ENCODE data around the gene RFX6.

RFX6 gene

DNA sequence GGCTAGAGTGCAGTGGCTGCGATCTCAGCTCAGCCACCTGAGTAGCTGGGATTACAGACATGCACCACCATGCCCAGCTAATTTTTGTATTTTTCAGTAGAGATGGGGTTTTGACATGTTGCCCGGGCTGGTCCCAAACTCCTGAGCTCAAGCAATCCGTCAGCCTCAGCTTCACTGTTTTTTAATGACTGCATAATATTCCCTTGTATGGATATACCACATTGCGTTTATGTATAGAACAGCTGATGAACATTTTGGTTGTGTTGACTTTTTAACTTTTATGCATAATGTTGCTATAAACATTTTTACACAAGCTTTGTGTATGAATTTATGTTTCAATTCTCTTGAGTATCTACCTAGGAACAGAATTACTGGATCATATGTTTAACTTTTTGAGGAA lies 4.3 kb upstream of the RFX6 start:
- TF ChIP-seq, protein P1, sequence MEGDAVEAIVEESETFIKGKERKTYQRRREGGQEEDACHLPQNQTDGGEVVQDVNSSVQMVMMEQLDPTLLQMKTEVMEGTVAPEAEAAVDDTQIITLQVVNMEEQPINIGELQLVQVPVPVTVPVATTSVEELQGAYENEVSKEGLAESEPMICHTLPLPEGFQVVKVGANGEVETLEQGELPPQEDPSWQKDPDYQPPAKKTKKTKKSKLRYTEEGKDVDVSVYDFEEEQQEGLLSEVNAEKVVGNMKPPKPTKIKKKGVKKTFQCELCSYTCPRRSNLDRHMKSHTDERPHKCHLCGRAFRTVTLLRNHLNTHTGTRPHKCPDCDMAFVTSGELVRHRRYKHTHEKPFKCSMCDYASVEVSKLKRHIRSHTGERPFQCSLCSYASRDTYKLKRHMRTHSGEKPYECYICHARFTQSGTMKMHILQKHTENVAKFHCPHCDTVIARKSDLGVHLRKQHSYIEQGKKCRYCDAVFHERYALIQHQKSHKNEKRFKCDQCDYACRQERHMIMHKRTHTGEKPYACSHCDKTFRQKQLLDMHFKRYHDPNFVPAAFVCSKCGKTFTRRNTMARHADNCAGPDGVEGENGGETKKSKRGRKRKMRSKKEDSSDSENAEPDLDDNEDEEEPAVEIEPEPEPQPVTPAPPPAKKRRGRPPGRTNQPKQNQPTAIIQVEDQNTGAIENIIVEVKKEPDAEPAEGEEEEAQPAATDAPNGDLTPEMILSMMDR (IDR thresholded peaks at IDR 0.05; ENCODE audit: low read depth, low read length, missing control alignments) = no peak
- Histone ChIP-seq H3K4me3 (ENCODE audit: low read depth, low read length) (no peak overlapping the region), H3K27ac (no peak overlapping the region), H3K36me3 (replicated peaks) (no peaks in the 10 kb centered on the region), H3K27me3 (replicated peaks) (peaks cover 29% of the 10 kb centered on the region)
- DNase-seq = no peak
- in situ Hi-C loops (cut with HindIII; ENCODE audit: low pct_ligation_motif_present, low sequenced_read_pairs) = no loop called here

DNA sequence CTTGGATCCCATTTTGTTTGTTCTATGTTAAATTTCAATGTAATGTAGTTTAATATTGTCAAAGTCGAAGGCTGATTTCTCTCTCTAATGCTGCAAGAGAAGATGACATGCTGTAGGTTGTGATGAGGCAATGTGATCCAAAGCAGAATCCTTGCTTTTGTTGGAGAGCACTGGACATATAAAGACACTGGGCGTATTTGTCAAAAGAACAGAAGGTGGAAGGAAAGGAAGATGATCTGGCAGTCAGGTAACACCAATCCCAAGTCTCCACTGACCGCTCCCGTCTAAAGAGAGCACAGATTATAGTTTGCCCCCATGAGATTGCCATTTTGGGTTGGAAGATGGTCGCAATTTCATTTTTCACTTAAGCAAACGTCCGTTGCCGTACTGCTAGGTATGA lies 935 bp upstream of the RFX6 start:
- in situ Hi-C loops (cut with HindIII; ENCODE audit: low pct_ligation_motif_present, low sequenced_read_pairs) = no loop called here
- Histone ChIP-seq H3K27me3 (replicated peaks) (peaks cover 35% of the 10 kb centered on the region), H3K4me3 (ENCODE audit: low read depth, low read length) (no peak overlapping the region), H3K36me3 (replicated peaks) (no peaks in the 10 kb centered on the region), H3K27ac (no peak overlapping the region)
- no peak for DNase-seq
- TF ChIP-seq, protein P1 (IDR thresholded peaks at IDR 0.05; ENCODE audit: low read depth, low read length, missing control alignments) = no peak

DNA sequence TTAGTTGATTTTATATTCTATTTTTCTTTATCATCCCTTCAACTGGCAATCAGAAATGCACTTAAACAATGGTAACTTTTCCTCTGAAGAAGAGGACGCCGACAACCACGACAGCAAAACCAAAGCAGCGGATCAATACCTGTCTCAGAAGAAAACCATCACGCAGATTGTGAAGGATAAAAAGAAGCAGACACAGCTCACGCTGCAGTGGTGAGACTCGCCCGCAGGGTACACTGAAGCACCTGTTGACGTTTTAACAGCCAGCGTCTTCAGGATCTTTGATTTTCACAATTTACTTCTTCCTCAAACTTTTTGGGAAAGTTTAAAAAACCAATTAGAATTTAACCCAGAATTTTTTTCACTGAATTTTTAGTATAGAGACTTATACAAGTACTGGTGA lies 701 bp downstream of the RFX6 start:
- Histone ChIP-seq H3K27ac (no peak overlapping the region), H3K27me3 (replicated peaks) (peaks cover 35% of the 10 kb centered on the region), H3K4me3 (ENCODE audit: low read depth, low read length) (no peak overlapping the region), H3K36me3 (replicated peaks) (no peaks in the 10 kb centered on the region)
- TF ChIP-seq, protein P1 (IDR thresholded peaks at IDR 0.05; ENCODE audit: low read depth, low read length, missing control alignments) = no peak
- DNase-seq = no peak
- in situ Hi-C loops (cut with HindIII; ENCODE audit: low pct_ligation_motif_present, low sequenced_read_pairs) = no loop called here

DNA sequence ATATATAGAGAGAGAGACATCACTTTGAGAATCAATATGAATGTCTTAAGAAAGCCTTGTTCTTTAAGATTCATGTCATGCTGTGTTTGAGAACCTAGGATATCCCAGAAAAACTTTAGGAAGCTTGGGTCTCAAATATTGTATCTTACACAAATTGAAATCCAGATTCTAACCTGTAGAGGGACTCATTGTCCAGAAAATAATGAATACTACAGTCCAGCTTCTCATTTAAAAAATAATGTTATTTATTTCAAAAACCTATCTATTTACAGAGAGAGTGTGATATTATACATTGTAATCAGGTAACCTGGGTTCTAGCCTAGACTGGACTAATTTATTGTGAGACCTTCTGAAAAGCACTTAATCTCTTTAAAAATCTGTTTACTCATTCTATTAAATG lies 4.2 kb downstream of the RFX6 start:
- in situ Hi-C loops (cut with HindIII; ENCODE audit: low pct_ligation_motif_present, low sequenced_read_pairs) = no loop called here
- Histone ChIP-seq H3K36me3 (replicated peaks) (no peaks in the 10 kb centered on the region), H3K27me3 (replicated peaks) (peaks cover 20% of the 10 kb centered on the region), H3K4me3 (ENCODE audit: low read depth, low read length) (no peak overlapping the region), H3K27ac (no peak overlapping the region)
- no peak for DNase-seq
- TF ChIP-seq, protein P1 (IDR thresholded peaks at IDR 0.05; ENCODE audit: low read depth, low read length, missing control alignments) = no peak

DNA sequence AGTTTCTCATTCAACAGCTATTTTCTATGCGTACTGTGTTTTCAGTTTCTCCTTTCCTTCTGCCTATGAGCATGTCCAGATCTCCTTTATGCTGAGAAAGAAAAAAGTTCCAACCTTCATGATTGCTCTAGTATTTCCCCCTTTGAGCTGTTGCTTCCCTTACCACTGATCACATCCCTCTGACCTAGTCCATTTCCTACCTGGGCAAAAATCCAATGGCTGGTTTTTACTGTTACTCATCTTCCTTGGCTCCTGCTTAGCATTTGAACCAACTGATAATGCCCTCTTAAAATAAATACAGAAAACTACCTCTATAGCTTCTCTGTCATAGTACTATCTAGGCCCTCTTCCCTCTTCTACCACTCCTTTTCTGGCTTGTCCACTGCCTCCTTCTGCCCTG lies 6.0 kb downstream of the RFX6 start:
- no peaks in the 10 kb centered on the region for H3K36me3 ChIP-seq (replicated peaks)
- H3K27ac ChIP-seq = no peak overlapping the region
- peaks cover 5% of the 10 kb centered on the region for H3K27me3 ChIP-seq (replicated peaks)
- DNase-seq = no peak
- in situ Hi-C loops (cut with HindIII; ENCODE audit: low pct_ligation_motif_present, low sequenced_read_pairs) = no loop called here
- TF ChIP-seq, protein P1 (IDR thresholded peaks at IDR 0.05; ENCODE audit: low read depth, low read length, missing control alignments) = no peak
- no peak overlapping the region for H3K4me3 ChIP-seq (ENCODE audit: low read depth, low read length)

DNA sequence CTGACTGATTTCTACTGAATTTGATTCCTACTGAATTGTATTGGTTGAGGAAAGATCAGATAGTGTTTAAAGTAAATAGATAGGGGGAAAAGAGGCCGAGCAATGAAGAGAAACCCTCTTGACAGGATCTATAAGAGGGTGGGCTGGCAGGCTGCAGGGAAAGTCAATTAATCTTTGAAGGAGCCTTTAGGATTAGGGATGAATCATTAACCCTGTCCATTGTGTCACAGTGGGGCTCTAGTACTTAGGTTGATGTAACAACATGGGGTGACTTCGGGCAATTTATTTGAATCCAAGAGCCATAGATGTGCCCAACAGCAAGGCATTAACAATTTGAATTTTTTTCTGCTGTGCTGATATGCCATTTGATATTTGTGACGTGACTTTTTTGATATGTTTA lies 7.5 kb downstream of the RFX6 start:
- H3K4me3 ChIP-seq (ENCODE audit: low read depth, low read length) = no peak overlapping the region
- no peaks in the 10 kb centered on the region for H3K36me3 ChIP-seq (replicated peaks)
- no peak overlapping the region for H3K27ac ChIP-seq
- in situ Hi-C loops (cut with HindIII; ENCODE audit: low pct_ligation_motif_present, low sequenced_read_pairs) = no loop called here
- TF ChIP-seq, protein P1 (IDR thresholded peaks at IDR 0.05; ENCODE audit: low read depth, low read length, missing control alignments) = no peak
- no peaks in the 10 kb centered on the region for H3K27me3 ChIP-seq (replicated peaks)
- DNase-seq = no peak
